HepG2 (cell line): Measurements from ENCODE around the gene TBC1D10B. TPM values are rescaled to one million over a fixed set of nuclear protein-coding genes. Genes with fewer than 3 reads are reported as not detected.

Source experiments
- ATAC-seq: fragments of 200-7000 bp; cut with Tn5 transposase; 3 replicates; pipeline ENCODE4 v1.9.1; 2020; ENCODE audit warnings: mild to moderate bottlenecking, moderate library complexity
- BruUV-seq: library from RNA; stranded (reverse); fragments of 400-500 nt; replicated peaks from 2 replicates; lab custom pipeline; 2021; lab: Mats Ljungman, UMichigan
- CTCF ChIA-PET: fragments of 300-600 bp; formaldehyde crosslinking; extraction: SDS; loops from one replicate; lab custom pipeline; 2021; ENCODE audit warnings: low total read pairs, inconsistent platforms, low intra/inter-chr PET ratio; lab: Yijun Ruan, JAX
- POLR2A ChIA-PET: fragments of 350-600 bp; sonication (Branson Sonifier 250); formaldehyde crosslinking; loops from one replicate; lab custom pipeline; 2020; ENCODE audit warnings: antibody characterized with exemption, inconsistent platforms; lab: Yijun Ruan, JAX
- DNase-seq: peaks from one replicate; pipeline ENCODE4 v3.0.0-alpha.2; 2015; ENCODE audit warnings: low spot score
- FAIRE-seq: peaks from 3 replicates; lab custom pipeline; 2011; peaks lifted over from hg19 to GRCh38; lab: Jason Lieb, UNC
- H2AFZ ChIP-seq: one replicate; pipeline ENCODE4 v1.6.1; 2011; ENCODE audit warnings: low read length, inconsistent platforms
- H3K27ac ChIP-seq: fragments of 300-600 bp; 3 replicates; pipeline ENCODE4 v1.8.0; 2011; ENCODE audit warnings: mixed run types, mild to moderate bottlenecking, mixed read lengths, low read length, inconsistent platforms; ENCODE audit not compliant: insufficient read depth; ENCODE audit errors: extremely low read length
- H3K27me3 ChIP-seq, 2 experiments: fragments of 200-600 bp in 1 of 2; 2 replicates in 1 of 2; 3 replicates in 1 of 2; pipeline versions ENCODE4 v1.6.0 to v1.8.0; 2011; ENCODE audit warnings: low read length in 2 of 2, mild to moderate bottlenecking in 2 of 2, moderate library complexity in 2 of 2, inconsistent platforms in 1 of 2; ENCODE audit not compliant: insufficient read depth in 2 of 2, control insufficient read depth in 1 of 2
- H3K36me3 ChIP-seq, 2 experiments: fragments of 200-600 bp in 1 of 2; replicated peaks in 1 of 2; 2 replicates in 1 of 2; 3 replicates in 1 of 2; pipeline versions ENCODE4 v1.5.1 to v1.8.0; 2011; ENCODE audit warnings: low read length in 2 of 2, inconsistent platforms in 1 of 2; ENCODE audit not compliant: insufficient read depth in 2 of 2, control insufficient read depth in 1 of 2
- H3K4me1 ChIP-seq: 2 replicates; pipeline ENCODE4 v1.5.1; 2012; ENCODE audit warnings: low read length, inconsistent platforms; ENCODE audit not compliant: insufficient read depth
- H3K4me2 ChIP-seq: 2 replicates; pipeline ENCODE4 v1.6.0; 2011; ENCODE audit warnings: low read depth, low read length, inconsistent platforms
- H3K4me3 ChIP-seq, 3 experiments: fragments of 200-600 bp in 1 of 3; sonication (generic), shearing (Covaris generic) in 1 of 3; replicated peaks in 1 of 3; 2 replicates each; pipeline ENCODE4 v1.5.1; 2011 to 2016; ENCODE audit warnings: low read length in 3 of 3, inconsistent platforms in 2 of 3, low read depth in 2 of 3, mild to moderate bottlenecking in 2 of 3, control low read depth in 1 of 3, mixed read lengths in 1 of 3; ENCODE audit not compliant: insufficient read depth in 1 of 3
- H3K79me2 ChIP-seq: one replicate; pipeline ENCODE4 v1.6.1; 2011; ENCODE audit warnings: low read length, inconsistent platforms; ENCODE audit not compliant: insufficient read depth
- H3K9ac ChIP-seq: 2 replicates; pipeline ENCODE4 v1.6.0; 2011; ENCODE audit warnings: mild to moderate bottlenecking, low read depth, low read length, inconsistent platforms; ENCODE audit not compliant: insufficient read depth
- H3K9me3 ChIP-seq: 2 replicates; pipeline ENCODE4 v1.5.1; 2012; ENCODE audit warnings: mild to moderate bottlenecking, low read length
- H4K20me1 ChIP-seq: 2 replicates; pipeline ENCODE4 v1.6.0; 2011; ENCODE audit warnings: inconsistent platforms, mild to moderate bottlenecking, low read length, moderate library complexity; ENCODE audit not compliant: insufficient read depth
- AKNA ChIP-seq: sonication (generic); formaldehyde crosslinking; IDR thresholded peaks from 2 replicates; pipeline ENCODE4 v1.4.0; 2020; ENCODE audit warnings: missing genetic modification reagents, borderline replicate concordance
- CREB1 ChIP-seq, 2 experiments: fragments of 450-650 bp in 1 of 2; IDR thresholded peaks; 2 replicates each; pipeline ENCODE4 v1.6.1; 2016 to 2017; ENCODE audit warnings: control low read depth in 1 of 2, mild to moderate bottlenecking in 1 of 2, missing compliant biosample characterization in 1 of 2, missing genetic modification characterization in 1 of 2
- CTCF ChIP-seq: sonication (generic); formaldehyde crosslinking; IDR thresholded peaks from 2 replicates; pipeline ENCODE4 v1.5.0; 2020; ENCODE audit warnings: mild to moderate bottlenecking, missing genetic modification reagents, moderate library complexity
- MAZ ChIP-seq, 2 experiments: sonication (generic) in 1 of 2; formaldehyde crosslinking in 1 of 2; IDR thresholded peaks; 2 replicates each; pipeline versions ENCODE4 v1.5.0 to v1.6.1; 2012 to 2020; ENCODE audit warnings: low read depth in 2 of 2, mild to moderate bottlenecking in 2 of 2, borderline replicate concordance in 1 of 2, improper control_type of control experiment in 1 of 2, low read length in 1 of 2, missing genetic modification reagents in 1 of 2, moderate library complexity in 1 of 2
- MED1 ChIP-seq: sonication (generic); formaldehyde crosslinking; IDR thresholded peaks from 2 replicates; pipeline ENCODE4 v1.4.0; 2020; ENCODE audit warnings: missing genetic modification reagents
- POLR2AphosphoS5 ChIP-seq: IDR thresholded peaks from 2 replicates; pipeline ENCODE4 v1.6.1; 2012; ENCODE audit warnings: low read depth, low read length
- SAFB2 ChIP-seq: sonication (generic); formaldehyde crosslinking; IDR thresholded peaks from 2 replicates; pipeline ENCODE4 v1.5.1; 2020; ENCODE audit warnings: missing genetic modification reagents, low read depth, mild to moderate bottlenecking, borderline replicate concordance
- SATB2 ChIP-seq: sonication (generic); formaldehyde crosslinking; IDR thresholded peaks from 2 replicates; pipeline ENCODE4 v1.5.0; 2020; ENCODE audit warnings: missing genetic modification reagents
- ZNF121 ChIP-seq: sonication (generic); formaldehyde crosslinking; IDR thresholded peaks from 2 replicates; pipeline ENCODE4 v1.5.0; 2020; ENCODE audit warnings: mild to moderate bottlenecking, missing genetic modification reagents
- ZNF3 ChIP-seq: IDR thresholded peaks from 2 replicates; pipeline ENCODE4 v1.7.0; 2017; ENCODE audit warnings: inconsistent platforms
- ZNF709 ChIP-seq: sonication (generic); formaldehyde crosslinking; IDR thresholded peaks from 2 replicates; pipeline ENCODE4 v1.5.0; 2020; ENCODE audit warnings: mild to moderate bottlenecking, missing genetic modification reagents
- WGBS: methylation state at CpG from one replicate; pipeline ENCODE4 v1.1.6; 2017; ENCODE audit warnings: low lambda C conversion rate; 5-methylcytosine and 5-hydroxymethylcytosine counted together
- in situ Hi-C: cut with HindIII; loops from 2 replicates; pipeline ENCODE4 v1.10.0; 2017; ENCODE audit warnings: low pct_unique_long_range_greater_than_20kb; ENCODE audit not compliant: extremely low pct_ligation_motif_present
- intact Hi-C: fragments of 100-400 bp; cut with micrococcal nuclease; formaldehyde crosslinking; loops from one replicate; pipeline ENCODE4 v1.10.0; 2022; ENCODE audit not compliant: unreplicated experiment
- polyA plus RNA-seq, 8 experiments: library from polyadenylated mRNA; depleted of rRNA in 3 of 8; stranded (reverse) in 7 of 8; unstranded in 1 of 8; fragments of >200 nt; fragmentation: Illumina TruSeq in 4 of 8; extraction: Trizol in 4 of 8; gene quantifications; 2 replicates each; pipeline versions ENCODE4 v1.2.1 to v1.2.3, GENCODE V29; 2011 to 2016; ENCODE audit warnings: low read depth in 4 of 8, missing spikeins in 1 of 8, mixed read lengths in 1 of 8; ENCODE audit not compliant: insufficient read depth in 1 of 8
- total RNA-seq, 5 experiments: library from RNA; depleted of rRNA; stranded (reverse); fragments of >200 nt; fragmentation: Illumina TruSeq; extraction: Trizol; gene quantifications; 2 replicates each; pipeline ENCODE4 v1.2.3, GENCODE V29; 2016; ENCODE audit warnings: low read depth in 1 of 5
- TF ChIP-seq, protein P1 (sequence below): sonication (generic); formaldehyde crosslinking; IDR thresholded peaks from 2 replicates; pipeline ENCODE4 v1.5.0; 2020; ENCODE audit warnings: mild to moderate bottlenecking, missing genetic modification reagents
- TF ChIP-seq, protein P2 (sequence below): sonication (generic); formaldehyde crosslinking; IDR thresholded peaks from 2 replicates; pipeline ENCODE4 v1.5.0; 2020; ENCODE audit warnings: missing genetic modification reagents

The TBC1D10B gene
- total and polyA plus RNA-seq, 2 of the 13 experiments (the other 11 are each of a cell fraction or from before 2014, with no cell fraction given), result 15.7 to 24.8 TPM

DNA sequence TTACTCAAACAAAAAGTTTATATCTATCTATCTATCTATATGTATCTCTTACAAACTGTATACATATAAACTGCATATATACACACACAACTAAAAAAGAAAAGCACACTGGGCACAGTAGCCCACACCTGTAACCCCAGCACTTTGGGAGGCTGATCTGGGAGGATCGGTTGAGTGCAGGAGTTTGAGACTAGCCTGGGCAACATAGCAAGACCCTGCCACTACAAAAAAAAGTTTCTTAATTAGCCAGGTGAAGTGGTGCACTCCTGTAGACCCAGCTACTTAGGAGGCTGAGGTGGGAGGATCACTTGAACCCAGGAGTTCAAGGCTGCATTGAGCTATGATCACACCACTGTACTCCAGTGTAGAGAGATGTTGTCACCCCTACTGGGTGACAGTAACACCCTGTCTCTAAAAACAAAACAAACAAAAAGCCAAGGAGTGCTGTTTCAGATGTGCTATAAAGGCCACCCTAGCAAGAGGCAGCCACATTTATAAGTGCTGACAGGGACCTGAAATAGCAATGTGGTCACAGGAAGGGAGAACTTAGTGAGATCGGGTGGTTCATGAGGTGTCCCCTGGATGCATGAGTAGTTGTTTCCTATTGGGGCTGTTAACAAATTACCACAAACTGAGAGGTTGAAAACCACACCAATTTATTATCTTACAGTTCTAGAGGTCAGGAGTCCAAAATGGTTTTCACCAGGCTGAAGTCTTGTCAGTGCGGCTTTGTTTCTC lies 20.0 kb downstream of the TBC1D10B start:
- Histone ChIP-seq H3K36me3 (peaks cover 6 to 35% of the 10 kb centered on the region in 2 experiments), H4K20me1 (no peaks in the 10 kb centered on the region), H3K4me3 (no peak overlapping the region), H3K4me1 (peaks cover 32% of the 10 kb centered on the region), H3K79me2 (peaks cover 14% of the 10 kb centered on the region), H3K27me3 (no peaks in the 10 kb centered on the region; a peak in 2 of 5 replicates), H3K9ac (no peak overlapping the region), H3K9me3 (no peaks in the 10 kb centered on the region), H3K27ac (no peak overlapping the region), H3K4me2 (no peak overlapping the region), H2AFZ (no peak overlapping the region)
- CTCF ChIA-PET, result no interaction called here
- POLR2A ChIA-PET, result interaction anchor here (1.3 to 1.5 kb wide), 2 partner anchors 15 to 59 kb away, joined by 3 to 5 read pairs; no protein-coding TSS in a partner anchor
- DNase-seq, result no peak
- BruUV-seq, result no TSS peak
- FAIRE-seq, result peak; percentile 71
- intact Hi-C loops, result no loop called here
- 97% methylated on average over 3 of the region's 3 CpGs for WGBS
- in situ Hi-C loops, result loop anchor here (10.0 kb wide), 1 partner anchor 264 kb away; the partner anchor contains the start of gene ZNF689
- ATAC-seq, result no peak
- no peak for TF ChIP-seq ZNF3 (CRISPR knock-in tag)
- no peak for TF ChIP-seq SAFB2 (CRISPR knock-in tag)
- TF ChIP-seq, protein P1, sequence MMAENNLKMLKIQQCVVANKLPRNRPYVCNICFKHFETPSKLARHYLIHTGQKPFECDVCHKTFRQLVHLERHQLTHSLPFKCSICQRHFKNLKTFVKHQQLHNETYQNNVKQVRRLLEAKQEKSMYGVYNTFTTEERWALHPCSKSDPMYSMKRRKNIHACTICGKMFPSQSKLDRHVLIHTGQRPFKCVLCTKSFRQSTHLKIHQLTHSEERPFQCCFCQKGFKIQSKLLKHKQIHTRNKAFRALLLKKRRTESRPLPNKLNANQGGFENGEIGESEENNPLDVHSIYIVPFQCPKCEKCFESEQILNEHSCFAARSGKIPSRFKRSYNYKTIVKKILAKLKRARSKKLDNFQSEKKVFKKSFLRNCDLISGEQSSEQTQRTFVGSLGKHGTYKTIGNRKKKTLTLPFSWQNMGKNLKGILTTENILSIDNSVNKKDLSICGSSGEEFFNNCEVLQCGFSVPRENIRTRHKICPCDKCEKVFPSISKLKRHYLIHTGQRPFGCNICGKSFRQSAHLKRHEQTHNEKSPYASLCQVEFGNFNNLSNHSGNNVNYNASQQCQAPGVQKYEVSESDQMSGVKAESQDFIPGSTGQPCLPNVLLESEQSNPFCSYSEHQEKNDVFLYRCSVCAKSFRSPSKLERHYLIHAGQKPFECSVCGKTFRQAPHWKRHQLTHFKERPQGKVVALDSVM (CRISPR knock-in tag), result peak; percentile 16; the same call in 1 of the 2 replicates
- TF ChIP-seq CTCF (CRISPR knock-in tag), result no peak
- no peak for TF ChIP-seq MED1 (CRISPR knock-in tag)
- TF ChIP-seq AKNA (CRISPR knock-in tag), result no peak
- peak; percentile 46; the same call in 1 of the 2 replicates for TF ChIP-seq POLR2AphosphoS5
- TF ChIP-seq, protein P2, sequence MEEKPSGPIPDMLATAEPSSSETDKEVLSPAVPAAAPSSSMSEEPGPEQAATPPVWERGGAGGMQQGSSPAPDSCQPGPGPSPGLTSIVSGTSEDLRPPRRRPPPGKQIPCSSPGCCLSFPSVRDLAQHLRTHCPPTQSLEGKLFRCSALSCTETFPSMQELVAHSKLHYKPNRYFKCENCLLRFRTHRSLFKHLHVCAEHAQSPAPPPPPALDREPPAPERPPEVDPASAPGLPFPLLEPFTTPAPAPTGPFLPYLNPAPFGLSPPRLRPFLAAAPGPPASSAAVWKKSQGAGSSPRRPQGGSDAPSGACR (CRISPR knock-in tag), result no peak
- no peak for TF ChIP-seq CREB1 (IDR thresholded peaks at IDR 0.05)
- no peak for TF ChIP-seq CREB1 (CRISPR knock-in tag; IDR thresholded peaks at IDR 0.05)
- no peak for TF ChIP-seq SATB2 (CRISPR knock-in tag)
- no peak for TF ChIP-seq MAZ (IDR thresholded peaks at IDR 0.05; ENCODE audit: borderline replicate concordance, low read depth, low read length)
- no peak for TF ChIP-seq MAZ (CRISPR knock-in tag; IDR thresholded peaks at IDR 0.05; ENCODE audit: low read depth)
- TF ChIP-seq ZNF121 (CRISPR knock-in tag), result peak; percentile 84
- TF ChIP-seq ZNF709 (CRISPR knock-in tag), result 0 out of 2 replicates have a peak, but pooled peaks have one; percentile 36
